Measurements from ENCODE around the gene TM4SF20.

DNA sequence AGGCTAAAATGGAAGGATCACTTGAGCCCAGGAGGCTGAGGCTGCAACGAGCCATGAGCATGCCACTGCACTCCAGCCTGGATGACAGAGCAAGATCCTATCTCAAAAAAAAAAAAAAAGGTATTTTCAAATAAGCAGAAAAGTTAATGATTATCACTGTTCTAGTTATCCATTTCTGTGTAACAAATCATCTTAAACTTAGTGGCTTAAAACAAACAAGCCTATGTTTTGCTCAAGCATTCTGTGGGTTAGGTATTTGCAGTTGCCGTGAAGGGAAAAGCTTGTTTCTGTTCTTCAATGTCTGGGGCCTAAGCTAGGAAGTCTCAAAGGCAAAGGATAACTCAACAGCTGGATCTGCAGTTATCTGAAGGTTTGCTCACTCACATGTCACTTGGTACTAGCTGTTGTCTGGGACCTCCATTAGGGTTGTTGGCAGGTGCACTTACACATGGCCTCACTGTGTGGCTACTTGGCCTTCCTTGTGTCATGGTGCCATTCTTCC, 40.0 kb downstream of the TM4SF20 start:
- no peak for TF ChIP-seq POLR2AphosphoS5 (IDR thresholded peaks at IDR 0.05; ENCODE audit: low read depth, low read length)
- TF ChIP-seq POLR2A (IDR thresholded peaks at IDR 0.05; ENCODE audit: low read depth, low read length): no peak
- no peak for TF ChIP-seq SPI1 (IDR thresholded peaks at IDR 0.05; ENCODE audit: low read depth, low read length)
